NCI-H510A (cell line): ENCODE results near the gene MYL12B.
"Not testable (repeated sequence)": the region's sequence is repeated elsewhere in the genome, so short reads cannot be mapped to it uniquely, and the experiment has no call there.

ENCODE experiments used
- DNase-seq: peaks from one replicate; lab custom pipeline; 2025; lab: John Stamatoyannopoulos, UW

MYL12B gene

GRCh38 chr18:3261373-3262233 is at the start of gene MYL12B:
Gene MYL12B, plus strand, starts transcription at chr18:3262133. Its CDS starts 10,766 bp downstream, at chr18:3272899.
- DNase-seq = peak; percentile 38

- DNase-seq = no peak
Measured at GRCh38 chr18:3212657-3213056, 49.3 kb upstream of the MYL12B start.

- DNase-seq = no peak
Measured at GRCh38 chr18:3213300-3214059, 48.5 kb upstream of the MYL12B start.

GRCh38 chr18:3214855-3215637 is 46.9 kb upstream of the MYL12B start:
- DNase-seq = no peak

GRCh38 chr18:3216987-3217386 is 44.9 kb upstream of the MYL12B start:
- DNase-seq = no peak

GRCh38 chr18:3217948-3218647 is 43.8 kb upstream of the MYL12B start:
- peak; percentile 47 for DNase-seq

GRCh38 chr18:3218819-3219218 is 43.1 kb upstream of the MYL12B start:
- no peak for DNase-seq

- no peak for DNase-seq
Measured at GRCh38 chr18:3219241-3219630, 42.7 kb upstream of the MYL12B start.

- no peak for DNase-seq
Measured at GRCh38 chr18:3219631-3220335, 42.1 kb upstream of the MYL12B start, which contains the start of gene MYOM1. Gene MYOM1, minus strand, starts transcription at chr18:3219968. Its CDS starts 4,745 bp downstream, at chr18:3215223.

GRCh38 chr18:3220868-3221267 is 41.1 kb upstream of the MYL12B start:
- not testable (repeated sequence) for DNase-seq

GRCh38 chr18:3221496-3221895 is 40.4 kb upstream of the MYL12B start:
- DNase-seq = no peak

- DNase-seq = no peak
Measured at GRCh38 chr18:3223356-3223755, 38.6 kb upstream of the MYL12B start.

GRCh38 chr18:3224223-3224622 is 37.7 kb upstream of the MYL12B start:
- no peak for DNase-seq

GRCh38 chr18:3225588-3225987 is 36.3 kb upstream of the MYL12B start:
- DNase-seq = no peak

GRCh38 chr18:3226048-3226447 is 35.9 kb upstream of the MYL12B start:
- DNase-seq = no peak

GRCh38 chr18:3230401-3231334 is 31.3 kb upstream of the MYL12B start:
- no peak for DNase-seq

- no peak for DNase-seq
Measured at GRCh38 chr18:3233004-3233403, 28.9 kb upstream of the MYL12B start.

GRCh38 chr18:3233433-3234168 is 28.3 kb upstream of the MYL12B start:
- no peak for DNase-seq

- no peak for DNase-seq
Measured at GRCh38 chr18:3234457-3234856, 27.5 kb upstream of the MYL12B start.
